Stimulated activated CD4-positive, alpha-beta T cell treated with anti-CD3 and anti-CD28 coated beads, Interleukin-2, amount 100 ng/mL, for 24 hours (primary cell): ENCODE results near the gene ARHGAP12.
"Not testable (repeated sequence)": the region's sequence is repeated elsewhere in the genome, so short reads cannot be mapped to it uniquely, and the experiment has no call there.

Experiments
- DNase-seq, 2 donors: peaks; one replicate each; pipeline ENCODE4 v3.0.0-alpha.2; 2020

ARHGAP12 gene

GRCh38 chr10:31819391-31819820 lies 109.2 kb downstream of the ARHGAP12 start:
- DNase-seq = no peak

DNA sequence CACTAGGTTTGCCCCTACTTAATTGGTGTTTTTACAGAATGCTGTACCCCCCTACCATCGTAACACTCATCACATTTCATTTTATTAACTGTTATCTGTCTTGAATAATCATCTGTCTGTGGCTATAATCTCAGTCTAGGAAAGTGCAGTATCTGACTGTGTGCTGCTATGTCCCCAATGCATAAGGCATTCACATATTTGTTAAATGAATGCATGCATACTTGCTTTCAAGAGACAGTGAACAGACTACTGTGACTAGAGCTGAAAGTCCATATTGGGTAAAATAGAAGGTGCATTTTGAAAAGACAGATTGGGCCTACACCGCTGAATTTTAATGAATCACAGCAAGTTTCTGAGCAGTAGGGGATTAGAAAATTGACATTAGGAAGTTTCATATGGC lies 112.3 kb downstream of the ARHGAP12 start:
- DNase-seq = no peak

GRCh38 chr10:31808258-31809218 lies 120.1 kb downstream of the ARHGAP12 start:
- DNase-seq = peak; percentile 8 to 17

DNA sequence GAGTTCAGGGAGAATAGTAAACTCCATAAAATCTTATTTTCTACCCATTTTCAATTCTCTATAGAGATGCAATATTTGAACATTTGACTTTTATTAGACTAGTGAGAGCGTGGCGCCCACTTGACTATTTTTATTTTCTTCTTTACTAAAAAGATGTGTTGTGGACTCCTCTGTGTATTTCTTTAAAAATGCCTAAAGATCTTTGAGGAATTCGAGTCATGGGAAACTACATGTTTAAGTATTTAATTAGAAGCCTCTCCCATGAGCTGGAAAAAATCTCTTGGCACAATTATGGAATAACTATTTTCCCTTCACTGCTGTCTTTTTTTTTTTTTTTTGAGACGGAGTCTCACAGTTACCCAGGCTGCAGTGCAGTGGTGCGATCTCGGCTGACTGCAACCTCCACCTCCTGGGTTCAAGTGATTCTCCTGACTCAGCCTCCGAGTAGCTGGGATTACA lies 124.2 kb downstream of the ARHGAP12 start:
- no peak for DNase-seq

- DNase-seq = no peak
These were observed 124.9 kb downstream of the ARHGAP12 start for GRCh38 chr10:31803606-31804351.

DNA sequence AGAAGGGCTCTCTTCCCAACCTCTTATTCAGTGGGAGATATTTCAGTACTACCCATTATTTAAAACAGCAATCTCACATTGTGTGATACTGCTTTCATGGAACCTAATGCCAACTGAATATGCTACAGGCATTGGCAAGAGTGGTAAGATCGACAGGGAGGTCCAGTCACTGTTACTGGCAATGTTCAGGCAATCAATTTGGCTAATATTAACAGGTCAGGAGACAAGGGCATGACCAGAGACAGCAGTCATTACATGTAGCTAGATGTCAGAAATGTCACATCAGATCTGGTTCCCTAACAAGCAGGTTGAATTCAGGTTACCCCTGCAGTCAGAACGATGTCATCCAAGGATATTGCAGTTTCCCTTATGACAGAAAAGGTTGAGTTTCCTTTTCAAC lies 129.4 kb downstream of the ARHGAP12 start:
- DNase-seq = no peak

GRCh38 chr10:31792745-31793144 lies 135.9 kb downstream of the ARHGAP12 start:
- DNase-seq = no peak

- DNase-seq = no peak
These were observed 139.1 kb downstream of the ARHGAP12 start for GRCh38 chr10:31789555-31789954.

- no peak for DNase-seq
These were observed 145.9 kb downstream of the ARHGAP12 start for GRCh38 chr10:31782701-31783100.

GRCh38 chr10:31780717-31781116 lies 147.9 kb downstream of the ARHGAP12 start:
- no peak for DNase-seq

GRCh38 chr10:31778627-31779026 lies 150.0 kb downstream of the ARHGAP12 start:
- no peak for DNase-seq

GRCh38 chr10:31776159-31776558 lies 152.5 kb downstream of the ARHGAP12 start:
- DNase-seq = no peak

DNA sequence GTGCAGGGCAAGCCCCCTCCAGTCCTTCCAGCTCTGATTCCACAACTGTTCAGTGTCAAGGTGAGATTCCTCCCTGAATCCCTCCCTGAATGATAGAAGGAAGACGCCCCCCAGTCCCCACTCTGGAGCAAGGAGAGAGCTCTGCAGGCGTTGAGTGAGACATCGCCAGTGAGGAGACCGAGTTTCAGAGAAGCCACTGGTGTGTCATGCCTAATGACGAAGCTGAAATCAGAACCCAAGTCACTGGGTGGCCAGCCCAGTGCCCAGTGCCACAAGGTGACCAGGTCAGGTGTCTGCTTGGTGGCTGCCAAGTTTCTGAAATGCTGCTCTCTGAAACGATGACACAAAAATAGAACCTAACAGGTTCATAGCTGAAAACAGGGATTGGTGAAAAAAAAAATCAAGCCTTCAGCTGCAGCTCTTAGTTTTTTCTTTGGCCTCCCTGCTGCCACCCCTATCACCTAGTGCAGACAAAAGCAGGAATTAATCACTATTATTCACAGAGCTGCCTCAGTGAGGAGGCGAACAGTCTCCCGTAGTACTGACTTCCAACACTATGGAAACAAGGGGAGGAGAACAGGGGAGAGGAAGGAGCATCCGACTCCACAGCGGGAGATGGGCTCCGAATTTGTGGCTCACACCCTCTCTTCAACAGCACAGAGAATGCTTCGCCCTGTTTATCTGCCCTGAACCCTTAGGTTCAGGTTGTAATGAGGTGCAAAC lies 153.5 kb downstream of the ARHGAP12 start:
- no peak for DNase-seq

GRCh38 chr10:31774299-31774900 lies 154.2 kb downstream of the ARHGAP12 start:
- DNase-seq = no peak

DNA sequence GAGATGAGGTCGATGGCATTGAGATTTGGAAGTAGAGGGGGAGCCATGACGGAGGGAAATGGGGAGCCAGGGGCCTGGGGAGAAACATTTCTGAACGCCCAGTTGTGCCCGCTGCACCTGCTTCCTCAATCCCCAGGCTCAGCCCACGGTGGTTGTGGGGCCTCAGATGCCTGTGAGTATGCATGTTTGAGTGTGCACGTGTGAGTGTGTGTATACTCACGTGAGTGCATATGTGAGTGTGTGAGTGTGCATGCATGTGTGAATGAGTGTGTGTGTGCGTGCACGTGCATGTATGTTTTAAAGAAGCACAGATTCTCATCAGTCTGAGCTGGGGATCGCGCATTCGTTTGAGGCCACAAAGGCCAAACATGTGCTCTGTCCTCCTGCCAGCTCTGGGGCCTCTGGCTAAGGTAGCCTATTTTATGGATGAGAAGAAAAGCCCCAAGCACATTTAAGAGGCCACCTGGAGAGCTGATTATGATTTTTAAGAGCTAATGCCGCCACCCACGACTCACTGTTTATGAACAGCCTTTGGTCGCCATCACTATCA lies 154.8 kb downstream of the ARHGAP12 start:
- DNase-seq = no peak

- DNase-seq = no peak
These were observed 157.2 kb downstream of the ARHGAP12 start for GRCh38 chr10:31771331-31771831.

DNA sequence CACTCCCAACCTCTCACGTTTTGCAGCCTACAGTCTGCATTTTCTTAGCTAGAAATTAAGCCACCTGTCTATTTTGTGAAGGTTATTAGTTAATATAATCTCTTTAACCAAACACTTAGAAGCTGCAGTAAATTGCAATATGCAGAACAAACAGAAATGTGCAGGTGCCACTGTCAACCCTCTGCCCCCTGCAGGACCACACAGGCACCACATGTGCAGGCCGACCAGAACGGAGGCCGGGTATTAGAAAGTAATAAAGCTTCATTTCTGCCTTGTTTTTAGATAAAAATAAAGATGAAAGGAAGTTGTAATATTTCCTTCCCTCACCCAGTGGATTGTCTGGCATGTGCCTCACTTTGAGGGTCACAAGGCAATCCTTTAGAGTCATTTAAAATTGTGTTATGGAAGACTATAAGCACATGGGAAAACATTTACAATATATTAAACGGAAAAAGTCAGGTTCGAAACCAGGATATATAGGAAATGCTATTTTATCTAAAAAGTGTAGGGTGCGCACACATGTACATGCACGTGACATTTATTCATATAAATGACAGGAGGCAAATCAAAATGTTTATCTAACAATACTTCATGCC lies 158.2 kb downstream of the ARHGAP12 start:
- peak; percentile 64 to 73 for DNase-seq

DNA sequence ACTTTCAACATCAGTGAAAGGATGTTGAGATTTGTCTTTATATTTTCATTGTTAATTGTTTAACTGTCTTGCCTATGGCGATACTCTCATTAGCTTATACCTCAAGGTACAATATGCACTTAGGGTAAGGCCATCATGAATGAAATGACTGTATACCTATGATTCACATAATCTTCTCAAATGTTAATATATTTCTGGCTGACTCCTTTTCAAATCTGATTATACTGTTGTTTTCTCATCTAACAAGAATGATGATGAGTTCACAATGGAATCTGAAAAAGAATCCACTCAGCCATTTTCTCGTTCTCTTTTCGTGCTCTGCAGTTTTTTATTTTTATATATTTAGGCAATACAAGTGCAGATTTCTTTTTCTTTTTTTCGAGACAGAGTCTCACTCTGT lies 159.1 kb downstream of the ARHGAP12 start:
- DNase-seq = no peak

GRCh38 chr10:31768935-31769334 lies 159.7 kb downstream of the ARHGAP12 start:
- DNase-seq = not testable (repeated sequence)

- no peak for DNase-seq
These were observed 160.2 kb downstream of the ARHGAP12 start for GRCh38 chr10:31768467-31768866.

- DNase-seq = no peak
These were observed 163.1 kb downstream of the ARHGAP12 start for GRCh38 chr10:31765541-31765940.

DNA sequence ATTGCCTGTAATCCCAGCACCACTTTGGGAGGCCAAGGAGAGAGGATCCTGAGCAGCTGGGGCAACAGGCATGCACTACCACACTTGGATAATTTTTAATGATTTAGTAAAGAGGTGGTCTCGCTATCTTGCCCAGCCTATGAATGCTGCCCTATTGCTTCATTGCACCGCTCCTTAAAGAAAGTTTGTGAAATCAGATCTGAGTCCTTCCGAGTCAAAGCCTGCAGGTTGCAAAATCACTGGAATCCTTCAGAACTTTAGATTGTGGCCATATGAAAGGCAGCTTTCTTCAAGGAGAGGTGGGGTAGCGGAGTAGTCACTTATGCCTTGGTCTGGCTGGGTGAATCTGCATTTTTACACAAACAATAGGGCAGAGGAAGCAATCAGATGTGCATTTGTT lies 166.3 kb downstream of the ARHGAP12 start:
- no peak for DNase-seq
